HK-2 (cell line): ENCODE results near the gene VAC14.

ENCODE experiments used
- DNase-seq: peaks from one replicate; pipeline ENCODE4 v3.0.0-alpha.2; 2018; ENCODE audit not compliant: unreplicated experiment

The VAC14 gene

DNA sequence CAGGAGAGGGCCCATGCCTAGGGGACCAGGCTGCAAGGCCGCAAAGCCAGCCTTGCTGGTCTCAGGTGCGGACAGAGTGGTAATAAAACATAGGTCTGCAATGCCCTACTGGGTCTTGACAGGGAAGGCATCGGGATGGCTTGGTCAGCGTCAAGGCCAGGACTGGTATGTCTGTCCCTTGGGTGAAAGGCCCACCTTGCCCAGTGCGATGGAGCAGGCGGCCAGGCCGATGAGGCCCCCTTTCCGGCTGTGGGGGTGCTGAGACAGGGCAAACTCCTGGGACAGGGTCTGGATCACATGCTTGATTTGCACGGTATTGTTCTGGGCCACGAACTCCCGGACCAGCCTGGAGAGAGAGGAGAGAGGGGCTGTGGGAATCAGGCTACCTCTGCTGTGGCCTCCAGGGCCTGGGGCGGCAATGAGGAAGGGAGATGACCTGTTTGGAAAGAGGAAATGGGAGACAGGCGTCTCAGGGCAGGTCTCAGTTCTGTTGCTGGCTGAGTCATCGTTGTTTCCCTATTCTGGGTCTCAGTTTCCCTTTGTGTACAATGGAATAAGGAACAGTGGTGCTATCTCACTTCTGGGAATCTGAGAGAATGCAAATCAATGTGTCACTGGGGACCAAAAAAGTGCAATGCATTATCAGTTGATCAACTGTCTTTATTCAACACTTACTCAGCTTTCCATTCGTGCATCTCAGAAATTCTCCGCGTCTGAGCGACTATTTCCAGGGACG lies 14.8 kb downstream of the VAC14 start:
- DNase-seq, result no peak

DNA sequence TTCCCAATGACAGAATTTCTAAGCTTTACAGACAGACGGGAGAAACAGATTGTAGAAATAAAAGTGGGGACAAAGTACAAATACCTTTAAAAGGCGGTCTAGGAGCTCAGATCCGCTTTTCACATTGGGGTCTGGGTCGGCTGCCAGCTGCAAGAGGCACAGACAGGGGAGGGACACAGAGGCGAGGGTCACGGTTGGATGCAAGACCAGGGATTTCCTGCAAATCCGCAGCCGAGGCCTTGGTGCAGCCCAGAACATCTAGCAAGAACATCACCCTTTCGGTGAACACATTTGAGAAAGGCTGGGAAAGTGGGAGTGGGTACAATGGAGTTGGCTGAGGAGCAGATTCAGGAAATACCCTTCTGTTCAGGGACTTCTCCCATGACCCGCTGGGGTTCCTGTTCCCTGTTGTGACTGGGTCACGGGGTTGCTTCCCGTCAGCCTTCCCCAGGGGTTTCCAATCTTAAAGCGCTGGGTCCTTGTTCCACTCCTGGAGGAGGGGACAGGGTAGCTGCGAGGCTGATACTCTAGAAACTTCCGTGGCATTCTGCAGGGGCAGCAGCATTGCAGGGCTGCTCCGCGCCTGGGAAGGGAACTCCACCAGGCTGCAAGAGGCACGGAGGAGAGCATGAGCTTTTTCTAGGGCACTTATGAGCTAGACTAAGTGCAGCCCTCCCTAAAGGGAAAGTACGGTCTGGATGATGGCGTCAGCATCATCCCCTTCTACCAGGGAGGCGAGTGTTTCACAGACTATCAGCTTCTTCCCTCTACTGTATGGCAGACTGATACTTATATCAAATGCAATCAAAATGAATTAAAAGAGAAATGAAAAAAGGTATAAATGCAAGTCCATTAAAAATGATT lies 16.0 kb downstream of the VAC14 start:
- no peak for DNase-seq

DNA sequence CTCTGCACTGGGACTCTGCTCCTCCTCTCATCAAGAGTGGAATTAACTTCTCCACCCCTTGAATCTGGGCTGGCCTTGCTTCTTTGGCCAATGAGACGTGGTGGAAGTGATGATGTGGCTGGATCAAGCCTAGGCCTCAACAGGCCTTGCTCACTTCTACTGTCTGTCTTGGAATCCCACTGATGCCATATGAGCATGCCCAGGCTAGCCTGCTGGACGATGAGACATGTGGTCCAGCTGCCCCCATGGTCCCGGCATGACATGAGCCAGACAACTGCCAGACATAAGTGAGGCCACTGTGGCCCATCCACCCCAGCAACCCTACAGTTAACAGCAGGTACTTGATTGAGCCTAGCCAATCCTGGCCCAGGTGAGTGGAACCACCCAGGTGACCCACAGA lies 18.7 kb downstream of the VAC14 start:
- DNase-seq, result no peak

DNA sequence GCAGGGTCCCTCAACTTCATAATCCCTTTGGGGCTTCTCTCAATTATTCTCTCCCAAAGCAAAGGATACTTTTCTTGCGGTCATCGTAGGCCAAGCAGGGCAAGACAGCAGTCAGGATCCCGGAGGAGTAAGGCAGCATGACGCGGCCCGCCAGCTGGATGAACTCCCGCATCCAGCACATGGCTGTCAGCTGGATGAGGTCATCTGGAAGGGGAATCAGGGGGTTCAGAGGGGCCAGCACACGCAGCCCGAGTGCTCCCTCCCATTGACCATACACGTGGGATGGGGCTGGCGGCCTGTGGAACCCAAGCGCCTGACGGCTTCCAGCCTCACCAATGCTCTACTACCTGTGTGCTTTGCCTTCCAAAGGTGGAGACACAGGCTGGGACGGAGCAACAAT lies 19.2 kb downstream of the VAC14 start:
- DNase-seq, result no peak

DNA sequence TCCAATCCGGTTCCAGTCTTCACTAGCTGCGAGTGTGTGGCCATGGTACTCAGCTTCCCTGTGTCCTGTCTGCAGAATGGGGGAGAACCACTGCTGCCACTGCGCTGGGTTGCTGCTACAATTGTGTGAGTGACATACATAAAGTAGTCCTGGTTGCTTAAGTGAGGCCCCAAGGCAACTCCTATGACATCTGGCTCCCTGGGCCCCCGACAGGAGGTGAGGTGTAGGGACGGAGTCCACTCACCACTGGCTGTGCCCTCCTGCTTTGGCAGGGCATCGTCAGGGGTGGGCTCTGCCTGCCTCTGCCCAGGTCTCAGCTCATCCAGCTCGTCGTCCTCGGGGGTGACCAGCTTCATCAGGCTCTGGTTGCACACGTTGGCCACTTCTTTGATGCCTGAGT lies 20.4 kb downstream of the VAC14 start:
- DNase-seq, result no peak

DNA sequence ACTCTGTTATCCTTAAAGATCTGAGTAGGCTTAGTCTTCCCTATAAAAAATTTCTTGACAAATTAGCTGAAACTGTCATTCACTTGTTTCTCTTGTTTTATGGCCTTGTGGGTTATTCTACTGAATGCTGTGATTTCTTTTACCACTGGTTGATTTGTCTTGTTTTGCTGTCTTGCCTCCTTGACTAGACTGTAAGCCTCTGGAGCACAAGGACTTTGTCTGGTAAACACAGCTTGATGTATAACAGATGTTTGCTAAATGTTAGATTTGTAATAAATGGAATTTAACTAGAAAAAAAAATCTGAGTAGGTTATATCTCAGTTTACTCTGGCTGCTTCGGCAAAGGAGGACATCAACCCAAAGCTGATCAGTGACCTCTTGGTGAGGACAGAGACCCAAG lies 21.6 kb downstream of the VAC14 start:
- DNase-seq, result no peak

DNA sequence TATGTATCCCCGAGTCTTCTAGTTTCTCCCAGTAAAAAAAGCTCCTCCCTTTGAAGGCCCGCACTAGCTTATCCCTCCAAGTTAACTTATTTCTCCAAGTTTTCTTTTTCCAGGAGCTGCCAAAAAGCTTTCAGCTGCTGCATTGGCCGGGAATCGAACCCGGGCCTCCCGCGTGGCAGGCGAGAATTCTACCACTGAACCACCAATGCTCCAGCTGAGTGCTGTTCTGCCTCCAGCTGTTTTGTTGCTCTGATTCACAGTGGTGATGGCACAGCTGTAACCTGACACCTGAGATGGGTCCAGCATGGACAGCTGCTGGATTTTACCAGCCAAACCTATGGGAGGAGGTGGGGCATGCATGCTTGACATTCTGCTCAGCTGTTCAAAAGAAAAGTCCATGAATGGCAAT lies 22.1 kb downstream of the VAC14 start:
- DNase-seq, result peak; percentile 14

DNA sequence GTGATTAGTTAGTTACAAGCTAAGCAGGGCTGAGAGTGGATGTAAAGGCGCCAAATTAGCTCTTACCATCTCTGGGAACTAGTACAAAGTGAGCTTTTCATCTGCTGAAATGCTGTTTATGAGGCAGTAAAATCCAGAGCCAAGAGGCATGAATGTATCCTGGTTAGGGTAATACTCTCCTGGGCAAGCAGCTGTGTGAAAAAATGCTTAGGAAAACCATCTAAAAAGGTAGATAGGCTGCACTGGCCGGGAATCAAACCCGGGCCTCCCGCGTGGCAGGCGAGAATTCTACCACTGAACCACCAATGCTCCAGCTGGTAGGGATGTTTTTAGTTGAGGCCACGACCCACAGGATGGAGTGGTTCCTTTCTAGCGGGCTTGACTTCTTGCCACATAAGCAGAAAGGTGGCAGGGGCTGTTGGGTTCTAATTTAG lies 23.0 kb downstream of the VAC14 start:
- DNase-seq, result no peak

DNA sequence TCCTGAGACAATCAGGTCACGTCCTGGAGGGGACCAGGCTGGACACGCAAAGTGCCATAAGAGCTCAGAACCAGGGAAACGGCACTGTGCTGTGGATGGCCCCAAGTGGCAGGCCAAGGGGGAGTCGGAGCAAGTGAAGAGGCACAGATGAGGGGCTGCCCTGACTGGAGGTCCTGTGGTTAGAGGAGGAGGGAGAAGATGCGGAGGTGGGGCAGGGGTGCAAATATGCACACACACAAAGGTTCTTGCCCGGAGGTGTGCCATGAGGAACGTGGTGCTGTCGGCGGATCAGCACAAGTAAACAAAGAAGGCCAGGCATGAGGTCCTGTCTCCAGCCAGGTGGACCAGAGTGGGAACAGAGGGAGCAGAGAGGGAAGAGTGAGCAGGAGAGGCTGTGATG lies 23.5 kb downstream of the VAC14 start:
- no peak for DNase-seq

DNA sequence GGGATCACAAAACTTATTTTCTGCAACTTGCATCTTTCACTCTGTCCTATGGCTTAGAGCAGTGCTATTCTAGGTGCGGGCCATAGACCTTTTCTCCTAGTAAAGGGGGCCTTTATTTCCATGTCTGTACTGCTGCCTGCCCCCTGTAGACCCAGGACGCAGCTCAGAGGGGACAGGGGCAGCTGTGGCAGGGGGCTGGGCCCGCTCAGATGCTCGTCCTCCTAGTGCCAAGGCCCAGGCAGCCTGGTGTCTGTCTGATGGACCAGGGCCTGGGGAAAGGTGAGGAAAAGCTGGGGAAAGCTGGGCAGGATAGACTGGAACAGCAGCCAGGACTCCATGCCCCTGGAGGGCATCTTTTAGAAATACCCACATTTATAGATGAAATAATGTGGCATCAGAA lies 25.6 kb downstream of the VAC14 start:
- DNase-seq, result no peak

DNA sequence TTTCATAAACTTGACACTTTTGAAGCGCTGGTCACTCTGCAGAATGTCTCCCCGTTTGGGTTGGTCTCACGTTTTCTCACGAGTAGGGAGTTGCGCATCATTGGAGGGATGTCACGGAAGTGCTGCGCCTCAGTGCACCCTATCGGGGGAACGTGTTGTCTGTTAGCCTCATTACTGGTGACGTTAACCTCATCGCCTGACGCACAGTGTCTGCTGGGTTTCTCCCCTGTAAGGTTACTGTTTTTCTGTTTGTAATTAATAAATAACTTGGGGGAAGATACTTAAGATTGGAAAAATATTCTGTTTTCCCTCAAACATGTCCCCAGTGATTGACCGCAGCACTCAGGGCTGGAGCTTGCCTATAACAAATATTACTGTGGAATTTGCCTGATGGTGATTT lies 26.7 kb downstream of the VAC14 start:
- no peak for DNase-seq

DNA sequence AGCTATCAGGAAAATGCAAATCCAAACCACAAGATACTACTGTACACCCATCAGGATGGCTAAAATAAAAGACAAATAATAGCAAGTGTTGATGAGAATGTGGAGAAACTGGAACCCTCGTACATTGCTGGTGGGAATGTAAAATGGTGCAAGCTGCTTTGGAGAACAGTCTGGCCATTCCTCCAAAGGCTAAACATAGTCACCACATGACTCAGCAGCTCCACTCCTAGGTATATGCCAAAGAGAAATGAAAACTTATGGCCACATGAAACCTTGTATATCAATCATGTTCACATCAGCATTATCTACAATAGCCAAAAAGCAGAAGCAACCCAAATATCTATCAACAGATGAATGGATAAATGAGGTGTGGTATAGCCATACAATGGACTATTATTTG lies 28.5 kb downstream of the VAC14 start:
- DNase-seq, result no peak

DNA sequence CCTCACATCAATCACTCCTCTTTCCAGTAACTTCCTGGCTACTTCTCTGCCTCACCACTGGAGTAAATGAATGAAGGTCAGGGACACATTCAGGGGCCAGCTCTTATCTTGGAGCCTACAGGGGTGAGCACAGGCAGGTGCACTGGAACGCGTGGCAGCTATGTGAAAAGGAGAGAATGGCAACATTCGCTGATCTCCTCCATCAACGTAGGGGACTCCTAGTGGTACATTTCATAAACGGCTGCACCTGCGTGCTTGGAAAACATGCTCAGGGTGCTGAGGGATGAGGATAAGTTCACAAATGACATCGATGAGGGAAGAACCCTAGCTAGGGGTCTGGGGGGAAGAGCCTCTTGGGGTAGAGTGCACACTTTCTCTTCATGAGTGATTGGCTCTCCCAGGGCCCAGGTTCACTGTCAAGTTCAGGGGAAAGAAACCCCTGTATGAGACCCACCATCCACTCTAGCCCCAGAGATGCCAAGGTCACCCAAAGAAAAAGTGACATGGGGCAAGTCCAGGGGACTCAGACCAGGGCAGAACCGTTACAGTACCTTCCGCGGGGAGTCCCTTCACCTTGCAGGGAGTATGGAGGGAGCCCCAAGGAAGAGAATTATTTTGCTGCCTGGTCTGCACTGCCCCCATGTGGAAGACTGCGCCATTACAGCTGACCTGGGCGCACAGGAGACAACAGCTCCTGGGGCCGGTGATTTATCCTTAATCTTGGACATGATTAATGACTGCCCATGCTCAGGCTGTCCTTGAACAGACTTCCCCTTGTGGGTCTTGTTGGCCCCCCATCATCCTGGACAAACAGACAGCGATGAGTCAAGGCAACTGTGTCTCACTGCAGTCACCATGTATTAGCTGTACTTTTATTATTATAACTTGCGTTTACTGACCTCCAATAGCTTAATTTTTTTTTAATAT lies 30.1 kb downstream of the VAC14 start:
- DNase-seq, result peak; percentile 86

DNA sequence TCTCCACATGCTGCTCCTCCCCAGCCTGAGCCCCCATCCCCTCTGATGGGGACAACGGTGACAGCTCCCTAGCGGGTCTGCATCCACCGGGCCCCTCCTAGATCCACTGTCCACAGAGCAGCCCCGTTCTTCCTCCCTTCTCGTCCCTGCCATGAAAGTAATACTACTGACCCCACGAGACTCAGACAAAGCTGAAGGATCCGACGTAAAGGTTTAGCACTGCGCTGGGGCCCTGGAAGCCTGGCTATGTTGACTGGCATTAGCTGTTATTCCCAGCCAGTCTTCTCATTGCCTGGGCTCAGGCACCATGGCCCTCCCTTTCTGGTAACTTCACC lies 30.7 kb downstream of the VAC14 start:
- DNase-seq, result no peak

DNA sequence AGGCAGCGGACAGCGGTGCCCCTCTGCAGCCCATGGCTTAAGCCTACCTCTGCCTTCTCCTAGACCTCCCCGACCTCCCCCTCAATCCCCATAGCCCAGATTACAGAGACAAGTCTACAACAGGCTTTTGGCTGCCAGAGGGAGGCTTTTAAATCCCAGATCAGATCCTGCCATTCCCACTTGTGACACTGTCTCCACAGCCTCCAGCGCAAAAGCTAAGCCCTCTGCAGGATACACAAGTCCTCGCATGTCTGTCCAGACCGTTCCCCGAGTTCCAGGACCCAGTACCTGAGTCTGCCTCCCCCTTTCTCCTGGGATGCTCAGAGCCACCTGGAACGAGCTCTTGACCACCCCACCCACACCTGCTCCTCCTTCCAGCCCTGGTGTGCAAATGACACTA lies 31.2 kb downstream of the VAC14 start:
- no peak for DNase-seq

DNA sequence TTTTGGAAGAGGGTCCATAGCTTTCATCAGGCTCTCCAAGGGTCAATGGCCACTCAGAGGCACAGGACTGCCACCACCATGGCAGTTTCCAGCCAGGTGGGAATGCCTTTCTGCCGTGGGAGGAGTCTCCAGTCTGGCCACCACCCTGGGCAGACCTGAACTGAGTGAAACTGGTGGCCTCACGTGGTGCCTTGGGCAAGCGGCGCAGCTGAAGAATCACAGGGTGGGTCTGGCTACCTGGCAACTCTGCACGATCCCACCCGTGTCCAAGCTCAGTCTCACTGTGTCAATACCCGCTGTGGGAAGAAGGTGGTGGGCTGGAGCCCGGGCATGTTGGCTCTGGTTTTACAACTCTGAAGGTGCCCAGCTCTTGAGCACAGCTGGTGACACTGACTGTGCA lies 31.8 kb downstream of the VAC14 start:
- DNase-seq, result no peak

DNA sequence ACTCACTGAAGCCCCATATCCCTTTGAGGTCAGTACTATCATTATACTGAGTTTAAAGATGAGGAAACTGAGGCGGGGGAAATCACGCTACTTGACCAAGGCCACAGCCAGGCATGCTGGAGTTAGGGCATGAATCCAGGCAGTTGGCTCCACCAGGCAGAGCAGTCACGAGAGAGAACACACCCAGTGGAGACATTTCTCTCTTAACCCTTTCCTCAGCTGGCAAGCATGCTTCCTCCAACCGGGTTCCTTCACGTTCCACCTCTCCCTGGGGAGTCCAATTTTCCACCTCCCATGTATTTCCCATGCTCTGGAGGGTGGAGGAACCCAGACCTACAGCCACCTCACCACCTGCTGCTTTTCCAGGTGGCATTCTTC lies 32.8 kb downstream of the VAC14 start:
- DNase-seq, result no peak

DNA sequence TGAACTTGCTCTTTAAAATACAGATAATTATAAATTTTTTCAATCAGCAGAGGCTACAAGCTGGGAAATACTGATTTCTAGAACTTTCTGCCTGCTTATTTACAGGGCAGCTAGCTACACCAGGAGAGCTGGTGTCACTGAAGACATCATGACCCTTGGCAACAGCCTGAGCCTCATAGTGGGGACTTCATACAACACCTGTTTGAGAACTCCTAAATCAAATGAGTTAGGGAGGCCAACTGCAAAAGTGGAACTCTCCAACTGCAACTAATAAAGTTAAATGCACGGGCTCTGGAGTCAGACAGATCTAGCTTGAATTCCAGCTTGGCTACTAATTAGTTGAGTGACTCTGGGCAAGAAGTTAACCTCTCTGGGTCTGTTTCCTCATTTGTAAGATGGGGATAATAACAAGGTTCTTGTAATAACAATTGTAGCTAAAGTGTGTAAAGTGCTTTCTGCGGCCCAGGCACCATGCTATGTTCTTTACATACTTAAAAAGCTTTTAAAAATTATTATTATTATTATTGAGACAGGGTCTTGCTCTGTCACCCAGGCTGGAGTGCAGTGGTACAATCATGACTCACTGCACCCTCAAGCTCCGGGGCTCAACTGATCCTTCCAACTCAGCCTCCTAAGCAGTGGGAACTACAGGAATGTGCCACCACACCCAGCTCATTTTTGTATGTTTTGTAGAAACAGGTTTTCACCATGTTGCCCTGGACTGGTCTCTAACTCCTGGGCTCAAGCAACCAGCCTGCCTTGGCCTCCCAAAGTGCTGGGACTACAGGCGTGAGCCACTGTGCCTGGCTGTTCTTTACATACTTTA lies 33.4 kb downstream of the VAC14 start:
- DNase-seq, result no peak

DNA sequence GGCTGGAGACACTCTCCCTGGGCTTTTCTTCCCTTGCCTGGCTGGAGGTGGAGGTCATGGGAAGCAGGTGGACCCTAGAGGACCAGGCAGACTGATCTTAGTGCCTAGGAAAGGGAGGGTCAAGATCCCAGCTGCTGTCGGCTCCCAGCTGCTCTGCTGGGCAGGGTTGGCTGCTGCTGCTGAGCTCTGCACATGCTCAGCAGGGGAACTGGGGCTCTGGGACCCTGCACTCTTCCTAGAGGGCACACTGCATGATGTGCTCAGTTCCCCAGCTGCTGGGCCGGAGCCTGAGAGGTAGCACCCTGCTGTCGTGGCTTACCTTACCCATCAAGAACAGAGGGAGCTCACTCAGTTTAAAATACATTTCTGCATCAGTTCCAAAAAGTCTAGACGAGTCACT lies 34.3 kb downstream of the VAC14 start:
- DNase-seq, result no peak

DNA sequence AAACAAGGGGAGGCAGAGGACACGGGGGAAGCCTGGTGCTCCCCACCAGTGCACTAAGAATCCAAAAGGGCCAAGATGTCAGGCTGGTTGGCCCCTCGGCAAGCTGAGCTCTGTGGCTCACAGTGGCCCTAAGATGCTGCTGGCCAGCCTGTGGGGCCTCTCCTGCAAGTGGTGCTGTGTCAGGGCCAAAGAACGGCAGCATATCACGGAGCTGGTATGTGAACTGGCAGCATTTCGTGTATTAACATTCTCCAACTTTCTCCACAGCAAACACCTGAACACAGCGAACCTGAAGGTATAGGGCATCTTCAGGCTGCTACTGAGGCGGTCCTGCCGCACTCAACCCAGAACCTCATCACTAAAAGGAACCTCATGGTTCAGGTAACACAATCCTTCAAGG lies 34.8 kb downstream of the VAC14 start:
- no peak for DNase-seq

DNA sequence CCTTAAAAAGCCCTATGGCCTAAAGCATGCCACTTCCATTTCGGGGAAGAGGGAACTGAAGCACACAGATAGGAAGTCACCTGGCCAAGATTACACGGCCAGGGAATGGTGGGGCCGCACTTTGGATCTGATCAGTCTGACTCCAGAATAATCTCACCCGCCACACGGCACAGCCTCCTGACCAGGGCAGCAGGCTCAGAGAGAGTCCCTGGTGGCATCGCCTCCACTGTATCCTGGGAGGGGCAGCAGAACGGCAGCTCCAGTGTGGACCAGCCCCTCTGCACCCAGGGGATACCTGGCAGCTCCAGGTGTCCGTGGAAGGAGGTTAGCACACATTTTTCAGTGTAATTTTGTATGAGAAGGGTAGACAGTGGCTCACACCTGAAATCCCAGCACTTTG lies 35.5 kb downstream of the VAC14 start:
- no peak for DNase-seq

DNA sequence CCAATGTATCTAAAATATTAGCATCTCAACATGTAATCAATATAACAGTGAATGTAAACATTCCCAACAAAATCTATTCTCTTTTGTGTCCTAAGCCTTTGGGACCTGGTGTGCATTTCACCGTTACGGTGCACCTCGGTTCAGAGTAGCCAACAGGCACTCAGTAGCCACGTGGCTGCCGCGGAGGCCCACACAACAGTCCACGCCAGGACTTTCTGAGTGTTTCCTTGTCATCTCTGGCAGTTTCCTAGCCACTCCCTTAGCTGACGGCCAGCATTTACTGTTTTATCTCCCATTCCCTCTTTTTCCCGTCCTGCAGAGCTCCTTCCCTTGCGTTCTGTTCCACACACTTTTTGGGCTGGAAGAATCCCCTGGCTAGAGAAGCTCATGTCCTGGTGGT lies 36.3 kb downstream of the VAC14 start:
- DNase-seq, result no peak
